Astrocyte (in vitro differentiated cells and primary cell): ENCODE results near the gene P3H1.
"Not testable (repeated sequence)": the region's sequence is repeated elsewhere in the genome, so short reads cannot be mapped to it uniquely, and the experiment has no call there.

ENCODE experiments used
- CTCF ChIP-seq: IDR thresholded peaks from 2 replicates; pipeline ENCODE4 v1.5.1; 2011; ENCODE audit warnings: low read depth, mild to moderate bottlenecking, inconsistent platforms, low read length, moderate library complexity; ENCODE audit not compliant: insufficient read depth
- EZH2 ChIP-seq: IDR thresholded peaks from 2 replicates; pipeline ENCODE4 v1.6.1; 2012; ENCODE audit warnings: mild to moderate bottlenecking, low read length, inconsistent platforms; ENCODE audit not compliant: insufficient read depth

- not testable (repeated sequence) for TF ChIP-seq CTCF, EZH2
Measured at GRCh38 chr1:42714441-42714840, 52.4 kb downstream of the P3H1 start.
